Activated naive CD8-positive, alpha-beta T cell (primary cell): ENCODE results near the gene OSBPL10.
"Not testable (repeated sequence)": the region's sequence is repeated elsewhere in the genome, so short reads cannot be mapped to it uniquely, and the experiment has no call there.

Experiments
- H3K27ac Mint-ChIP-seq: one replicate; pipeline ENCODE4 v1.8.0; 2021; ENCODE audit warnings: mixed read lengths
- H3K27me3 Mint-ChIP-seq: one replicate; pipeline ENCODE4 v1.8.0; 2021; ENCODE audit warnings: mixed read lengths
- H3K36me3 Mint-ChIP-seq: one replicate; pipeline ENCODE4 v1.8.0; 2021; ENCODE audit warnings: mixed read lengths
- H3K4me1 Mint-ChIP-seq: one replicate; pipeline ENCODE4 v1.8.0; 2021; ENCODE audit warnings: low read depth, mixed read lengths
- H3K4me3 Mint-ChIP-seq: one replicate; pipeline ENCODE4 v1.8.0; 2021; ENCODE audit warnings: mild to moderate bottlenecking, mixed read lengths
- H3K9me3 Mint-ChIP-seq: one replicate; pipeline ENCODE4 v1.8.0; 2021; ENCODE audit warnings: low read depth, mixed read lengths

The OSBPL10 gene

GRCh38 chr3:32002561-32003368 lies 21.7 kb upstream of the OSBPL10 start:
- Mint-ChIP-seq H3K9me3 (no peaks in the 10 kb centered on the region), H3K27ac (no peak overlapping the region), H3K4me3 (no peak overlapping the region), H3K27me3 (peaks cover 15% of the 10 kb centered on the region), H3K36me3 (peaks cover 3% of the 10 kb centered on the region), H3K4me1 (no peaks in the 10 kb centered on the region)

- H3K9me3 Mint-ChIP-seq = no peaks in the 10 kb centered on the region
- no peaks in the 10 kb centered on the region for H3K36me3 Mint-ChIP-seq
- H3K27me3 Mint-ChIP-seq = peaks cover 10% of the 10 kb centered on the region
- no peaks in the 10 kb centered on the region for H3K4me1 Mint-ChIP-seq
- H3K27ac Mint-ChIP-seq = no peak overlapping the region
- no peak overlapping the region for H3K4me3 Mint-ChIP-seq
Measured at GRCh38 chr3:32000877-32001276, 19.8 kb upstream of the OSBPL10 start.

DNA sequence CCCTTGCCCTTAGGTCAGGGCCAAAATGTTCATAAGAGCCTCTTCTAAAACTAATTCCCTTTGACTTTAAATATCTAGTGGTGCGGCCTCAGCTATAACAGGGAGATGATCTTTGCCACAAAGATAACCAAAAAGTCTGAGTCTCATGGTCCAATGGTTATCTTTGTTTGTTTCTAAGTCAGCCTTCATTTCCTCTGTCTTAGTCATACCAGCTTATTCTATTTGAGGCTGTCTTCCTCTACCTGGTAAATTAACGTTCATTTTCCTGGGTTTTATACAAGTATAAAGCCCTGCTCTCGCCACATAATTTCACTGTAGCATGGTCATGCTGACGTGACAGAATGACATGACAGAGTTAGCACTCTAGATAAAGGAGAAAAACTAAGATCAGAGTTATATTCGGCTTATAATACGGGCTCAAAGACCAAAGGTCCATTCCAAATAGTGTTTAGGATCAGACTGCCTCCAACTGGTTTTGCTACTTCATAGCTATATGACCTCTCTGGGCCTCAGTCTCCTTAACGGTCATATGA lies 18.9 kb upstream of the OSBPL10 start:
- Mint-ChIP-seq H3K27ac (no peak overlapping the region), H3K4me3 (no peak overlapping the region), H3K27me3 (peaks cover 10% of the 10 kb centered on the region), H3K4me1 (no peaks in the 10 kb centered on the region), H3K9me3 (peaks cover under 1% of the 10 kb centered on the region), H3K36me3 (no peaks in the 10 kb centered on the region)

GRCh38 chr3:31997500-31997899 lies 16.4 kb upstream of the OSBPL10 start:
- H3K27ac Mint-ChIP-seq = no peak overlapping the region
- peaks cover 4% of the 10 kb centered on the region for H3K27me3 Mint-ChIP-seq
- H3K9me3 Mint-ChIP-seq = peaks cover 12% of the 10 kb centered on the region
- no peaks in the 10 kb centered on the region for H3K36me3 Mint-ChIP-seq
- no peaks in the 10 kb centered on the region for H3K4me1 Mint-ChIP-seq
- H3K4me3 Mint-ChIP-seq = no peak overlapping the region

DNA sequence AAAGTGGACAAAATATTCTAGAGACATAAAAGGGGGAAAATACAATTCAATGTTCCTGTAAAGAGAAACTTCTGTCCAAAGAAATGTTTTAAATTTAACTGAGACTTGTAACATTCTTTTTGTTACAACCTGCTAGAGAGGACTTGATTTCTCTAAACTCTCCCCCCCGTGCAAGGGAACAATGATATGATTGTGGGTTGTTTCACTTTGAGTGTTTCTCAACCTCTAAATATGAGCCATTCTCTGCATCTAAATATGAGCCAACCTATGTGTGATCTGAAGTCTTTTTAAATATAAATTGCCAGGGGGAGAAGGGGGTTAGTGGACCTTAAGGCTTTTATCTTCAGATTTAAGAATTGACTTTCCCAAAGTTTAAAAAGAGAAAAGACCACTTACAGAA lies 15.1 kb upstream of the OSBPL10 start:
- H3K36me3 Mint-ChIP-seq = no peaks in the 10 kb centered on the region

DNA sequence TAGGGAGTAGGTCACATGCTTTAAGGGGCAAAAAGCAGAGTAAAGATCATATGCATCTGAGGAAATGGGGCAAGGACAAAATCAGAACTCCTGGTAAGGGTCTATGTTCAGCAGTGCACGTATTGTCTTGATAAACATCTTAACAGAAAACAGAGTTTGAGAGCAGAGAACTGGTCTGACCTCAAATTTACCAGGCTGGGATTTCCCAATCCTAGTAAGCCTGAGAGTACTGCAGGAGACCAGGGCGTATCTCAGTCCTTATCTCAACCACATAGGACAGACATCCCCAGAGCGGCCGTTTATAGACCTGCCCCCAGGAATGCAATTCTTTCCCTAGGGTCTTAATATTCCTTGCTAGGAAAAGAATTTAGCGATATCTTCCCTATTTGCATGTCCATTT lies 14.0 kb upstream of the OSBPL10 start:
- H3K27ac Mint-ChIP-seq, H3K36me3 Mint-ChIP-seq, H3K4me3 Mint-ChIP-seq, H3K4me1 Mint-ChIP-seq, H3K27me3 Mint-ChIP-seq: not testable (repeated sequence)
- peaks cover 12% of the 10 kb centered on the region for H3K9me3 Mint-ChIP-seq

More for the DNA sequence above, 15.1 kb upstream of the OSBPL10 start:
- H3K4me3 Mint-ChIP-seq = no peak overlapping the region
- peaks cover 12% of the 10 kb centered on the region for H3K9me3 Mint-ChIP-seq
- no peak overlapping the region for H3K27ac Mint-ChIP-seq
- H3K27me3 Mint-ChIP-seq = peaks cover 2% of the 10 kb centered on the region
- no peaks in the 10 kb centered on the region for H3K4me1 Mint-ChIP-seq

- H3K4me1 Mint-ChIP-seq = no peaks in the 10 kb centered on the region
- peaks cover 12% of the 10 kb centered on the region for H3K9me3 Mint-ChIP-seq
- H3K27ac Mint-ChIP-seq = no peak overlapping the region
- H3K27me3 Mint-ChIP-seq = peaks cover 2% of the 10 kb centered on the region
- H3K4me3 Mint-ChIP-seq = no peak overlapping the region
- H3K36me3 Mint-ChIP-seq = no peaks in the 10 kb centered on the region
Measured at GRCh38 chr3:31993843-31994242, 12.8 kb upstream of the OSBPL10 start.

- H3K9me3 Mint-ChIP-seq = peaks cover 12% of the 10 kb centered on the region
- not testable (repeated sequence) for H3K4me1 Mint-ChIP-seq, H3K27me3 Mint-ChIP-seq, H3K27ac Mint-ChIP-seq, H3K36me3 Mint-ChIP-seq, H3K4me3 Mint-ChIP-seq
Measured at GRCh38 chr3:31992995-31993394, 11.9 kb upstream of the OSBPL10 start.

DNA sequence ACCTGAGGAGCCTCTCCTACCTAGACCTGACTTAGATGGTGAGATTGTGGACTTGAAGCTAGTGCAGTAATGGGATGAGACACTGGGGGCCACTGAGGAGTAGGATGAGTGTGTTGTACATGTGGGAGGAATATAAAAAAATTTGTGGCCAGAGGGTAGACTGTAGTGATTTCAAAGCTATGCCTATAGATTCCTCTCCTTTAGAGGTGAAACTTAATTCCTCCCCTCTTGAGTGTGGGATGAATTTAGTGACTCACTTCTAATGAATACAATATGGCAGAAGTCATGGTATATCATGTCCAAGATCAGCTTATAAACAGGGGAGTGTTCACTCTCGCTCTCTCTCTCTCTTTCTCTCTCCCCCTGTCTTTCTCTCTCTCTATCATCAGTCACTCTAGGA lies 7.2 kb upstream of the OSBPL10 start:
- H3K27ac Mint-ChIP-seq = no peak overlapping the region
- H3K9me3 Mint-ChIP-seq = no peaks in the 10 kb centered on the region
- H3K4me1 Mint-ChIP-seq = no peaks in the 10 kb centered on the region
- H3K36me3 Mint-ChIP-seq = peaks cover 2% of the 10 kb centered on the region
- no peak overlapping the region for H3K4me3 Mint-ChIP-seq
- H3K27me3 Mint-ChIP-seq = no peaks in the 10 kb centered on the region

DNA sequence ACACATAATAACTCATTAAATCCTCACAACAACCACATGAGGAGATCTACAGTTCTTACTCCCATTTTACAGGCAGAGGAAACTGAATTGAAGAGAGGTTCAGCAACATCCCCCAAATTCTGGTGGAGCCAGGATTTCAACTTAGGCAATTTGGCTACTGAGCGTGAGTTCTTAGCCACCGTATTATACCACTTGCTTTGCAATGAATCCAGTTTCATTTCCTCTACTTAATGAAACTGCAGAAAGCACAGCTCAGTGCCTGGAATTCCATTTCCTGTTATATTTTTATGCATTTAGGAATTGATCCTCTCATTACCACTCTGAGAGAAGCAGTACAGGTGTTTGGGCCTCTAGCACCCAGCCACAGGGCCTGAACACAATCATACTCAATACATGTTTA lies 4.8 kb upstream of the OSBPL10 start:
- H3K27ac Mint-ChIP-seq = no peak overlapping the region
- no peak overlapping the region for H3K4me3 Mint-ChIP-seq

GRCh38 chr3:31984321-31984720 lies 3.3 kb upstream of the OSBPL10 start:
- no peak overlapping the region for H3K27ac Mint-ChIP-seq
- peaks cover 8% of the 10 kb centered on the region for H3K27me3 Mint-ChIP-seq
- H3K36me3 Mint-ChIP-seq = peaks cover 2% of the 10 kb centered on the region
- no peaks in the 10 kb centered on the region for H3K9me3 Mint-ChIP-seq
- no peak overlapping the region for H3K4me3 Mint-ChIP-seq
- peaks cover 4% of the 10 kb centered on the region for H3K4me1 Mint-ChIP-seq

More for the DNA sequence above, 4.8 kb upstream of the OSBPL10 start:
- Mint-ChIP-seq H3K27me3 (peaks cover 4% of the 10 kb centered on the region), H3K4me1 (no peaks in the 10 kb centered on the region), H3K36me3 (peaks cover 2% of the 10 kb centered on the region), H3K9me3 (no peaks in the 10 kb centered on the region)

DNA sequence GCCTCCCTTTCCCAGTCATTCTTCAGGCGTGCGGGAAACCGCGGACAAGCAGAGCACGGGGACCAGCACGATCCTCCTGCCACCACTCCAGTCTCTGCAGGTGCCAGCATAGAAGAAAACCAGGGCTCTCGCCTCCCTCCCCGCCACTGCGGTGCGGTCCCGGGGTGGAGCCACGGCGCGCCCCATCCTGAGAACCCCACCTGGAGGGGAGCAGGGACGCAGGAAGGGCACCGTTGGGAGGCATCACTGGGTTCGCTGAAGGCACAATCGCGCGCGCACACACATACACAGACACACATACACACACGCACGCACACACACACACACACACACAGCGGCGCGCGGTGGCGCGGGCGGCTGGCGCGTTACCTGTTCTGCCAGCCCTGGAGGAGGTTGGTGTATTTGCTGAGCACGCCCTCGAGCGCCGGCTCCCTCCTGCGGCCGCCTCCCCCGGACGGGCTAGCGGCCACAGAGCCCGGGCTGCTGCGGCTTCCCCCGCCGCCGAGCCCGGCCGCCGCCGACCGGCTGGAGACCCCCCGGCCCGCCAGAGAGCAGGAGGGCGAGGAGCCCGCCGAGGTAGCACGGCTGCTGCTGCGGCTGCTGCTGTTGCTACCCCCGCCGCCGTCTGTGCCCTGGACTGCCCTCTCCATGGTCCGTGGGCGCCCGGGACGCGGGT lies 394 bp downstream of the OSBPL10 start:
- H3K36me3 Mint-ChIP-seq = no peaks in the 10 kb centered on the region
- H3K9me3 Mint-ChIP-seq = no peaks in the 10 kb centered on the region
- peak overlapping the region; percentile 86 for H3K4me3 Mint-ChIP-seq
- H3K4me1 Mint-ChIP-seq = peaks cover 15% of the 10 kb centered on the region
- peak overlapping the region; percentile 41 for H3K27ac Mint-ChIP-seq
- H3K27me3 Mint-ChIP-seq = peaks cover 28% of the 10 kb centered on the region

DNA sequence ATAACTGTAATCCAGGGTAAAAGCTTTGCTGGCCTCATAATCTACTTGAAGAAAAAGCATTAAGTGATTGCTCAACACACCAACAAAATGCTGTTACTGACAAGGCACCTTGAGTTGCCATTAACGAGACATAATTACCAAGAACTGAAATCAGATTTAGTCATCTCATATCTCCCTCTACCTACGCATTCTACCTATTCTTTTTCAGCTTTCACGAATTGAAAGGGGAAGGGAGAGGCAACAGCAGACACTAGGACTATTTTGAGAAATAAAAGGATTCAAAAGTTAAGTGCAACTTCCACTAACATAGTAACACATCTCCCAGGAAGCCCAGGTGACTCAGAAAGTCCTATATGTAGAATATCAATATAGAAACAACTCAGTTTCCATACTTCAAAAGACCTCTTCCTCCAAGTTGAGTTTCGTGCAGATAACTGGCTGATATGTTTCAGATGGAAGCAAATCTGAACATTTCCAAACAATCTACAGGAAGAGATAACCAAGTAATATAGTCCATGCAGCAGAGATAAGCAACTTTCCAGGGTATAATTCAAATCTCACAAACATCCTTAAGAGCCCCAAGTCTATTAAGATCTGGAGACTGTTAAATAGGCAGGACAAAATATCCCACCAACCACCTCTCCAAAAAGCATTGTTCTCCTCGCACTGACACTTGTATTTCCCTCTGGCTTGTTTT lies 1.9 kb downstream of the OSBPL10 start:
- Mint-ChIP-seq H3K4me1 (peaks cover 15% of the 10 kb centered on the region), H3K27ac (peak overlapping the region; percentile 65), H3K27me3 (peaks cover 33% of the 10 kb centered on the region), H3K4me3 (peak overlapping the region; percentile 85), H3K36me3 (no peaks in the 10 kb centered on the region), H3K9me3 (no peaks in the 10 kb centered on the region)

DNA sequence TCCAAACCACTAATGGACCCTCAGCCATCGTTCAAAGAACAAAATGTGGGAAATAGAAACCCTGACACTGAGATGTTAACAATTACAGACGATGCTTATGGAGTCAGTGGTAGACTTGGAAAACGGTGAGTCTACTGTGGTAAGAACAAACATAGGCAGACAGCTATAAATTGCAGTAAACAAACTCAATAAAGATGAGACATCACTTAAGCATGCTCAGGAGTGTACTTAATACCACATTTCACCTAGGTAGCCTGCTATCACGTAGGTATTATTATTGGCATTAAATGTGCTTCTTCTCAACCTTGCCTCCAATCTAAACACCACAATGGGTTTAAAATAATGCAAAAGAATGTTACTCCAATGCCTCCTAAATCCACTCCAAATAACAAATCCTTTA lies 2.5 kb downstream of the OSBPL10 start:
- no peaks in the 10 kb centered on the region for H3K36me3 Mint-ChIP-seq
- peak overlapping the region; percentile 43 for H3K27ac Mint-ChIP-seq
- peaks cover 33% of the 10 kb centered on the region for H3K27me3 Mint-ChIP-seq
- H3K4me1 Mint-ChIP-seq = peaks cover 15% of the 10 kb centered on the region
- H3K4me3 Mint-ChIP-seq = peak overlapping the region; percentile 4
- H3K9me3 Mint-ChIP-seq = no peaks in the 10 kb centered on the region

DNA sequence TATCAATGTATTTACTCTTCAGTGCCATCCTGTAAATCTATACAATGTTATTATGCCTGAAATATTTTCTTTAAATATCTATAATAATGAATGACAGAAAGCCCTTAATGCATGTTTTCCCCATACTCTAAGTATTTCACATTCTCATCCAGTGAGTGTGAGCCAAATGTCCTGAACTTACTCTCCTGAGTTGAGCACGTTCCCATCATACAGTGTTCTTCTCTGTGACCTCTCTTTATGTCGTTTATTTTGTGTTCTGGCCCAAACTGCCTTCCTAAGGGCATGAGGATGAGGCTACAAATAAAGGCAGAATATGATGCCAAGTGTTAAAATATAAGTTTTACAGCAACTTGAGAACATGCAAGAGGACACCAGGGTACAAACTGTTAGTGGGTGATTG lies 3.3 kb downstream of the OSBPL10 start:
- H3K9me3 Mint-ChIP-seq = no peaks in the 10 kb centered on the region
- H3K27ac Mint-ChIP-seq = no peak overlapping the region
- H3K27me3 Mint-ChIP-seq = peaks cover 33% of the 10 kb centered on the region
- H3K36me3 Mint-ChIP-seq = no peaks in the 10 kb centered on the region
- peaks cover 15% of the 10 kb centered on the region for H3K4me1 Mint-ChIP-seq
- no peak overlapping the region for H3K4me3 Mint-ChIP-seq
